ENCODE measurements around the gene PSMD11. TPM values are rescaled to one million over a fixed set of nuclear protein-coding genes. Genes with fewer than 3 reads are reported as not detected.

The PSMD11 gene
- polyA plus RNA-seq, 2 of the 4 experiments (the other 2 are of a cell fraction) = 195 to 228 TPM

DNA sequence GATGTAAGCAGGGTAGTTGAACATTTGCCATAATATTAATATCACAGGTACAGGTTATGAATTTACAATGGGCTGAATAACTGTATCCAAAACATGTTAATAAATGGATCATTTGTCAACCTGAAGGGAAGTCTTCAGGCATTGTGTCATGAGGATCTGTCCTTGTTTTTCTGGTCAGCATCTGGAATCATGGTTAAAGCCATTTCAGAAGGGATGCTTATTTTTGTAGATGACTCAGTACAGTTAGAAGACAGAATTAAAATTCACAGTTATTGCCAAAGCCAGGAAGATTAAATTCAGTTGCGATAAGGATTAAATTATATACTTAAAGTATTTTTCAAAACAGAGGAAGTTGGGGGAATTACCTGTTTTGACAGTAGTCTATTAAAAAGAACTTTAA is 8.0 kb downstream of the PSMD11 start:
- Histone ChIP-seq H3K9me3 (no peaks in the 10 kb centered on the region), H3K4me1 (peaks cover 2% of the 10 kb centered on the region; the same call in 2 of the 3 replicates), H3K27ac (no peak overlapping the region), H3K4me3 (no peak overlapping the region), H3K4me2 (no peak overlapping the region)
- no peak for TF ChIP-seq TP53 (CRISPR knock-in tag; IDR thresholded peaks at IDR 0.05)
- TF ChIP-seq FOXS1 (CRISPR knock-in tag; IDR thresholded peaks at IDR 0.05) = no peak
- no peak for TF ChIP-seq EP300 (IDR thresholded peaks at IDR 0.05)
- TF ChIP-seq BHLHE40 (IDR thresholded peaks at IDR 0.05; ENCODE audit: low read depth, low read length) = no peak
- no peak for TF ChIP-seq POLR2A (IDR thresholded peaks at IDR 0.05; ENCODE audit: low read length)
- TF ChIP-seq PHF8 (IDR thresholded peaks at IDR 0.05; ENCODE audit: borderline replicate concordance, low read depth) = no peak
- no peak for TF ChIP-seq RAD21 (conservative IDR thresholded peaks at IDR 0.05 in 1 of 2, IDR thresholded peaks at IDR 0.05 in 1 of 2)
- TF ChIP-seq, protein P1, sequence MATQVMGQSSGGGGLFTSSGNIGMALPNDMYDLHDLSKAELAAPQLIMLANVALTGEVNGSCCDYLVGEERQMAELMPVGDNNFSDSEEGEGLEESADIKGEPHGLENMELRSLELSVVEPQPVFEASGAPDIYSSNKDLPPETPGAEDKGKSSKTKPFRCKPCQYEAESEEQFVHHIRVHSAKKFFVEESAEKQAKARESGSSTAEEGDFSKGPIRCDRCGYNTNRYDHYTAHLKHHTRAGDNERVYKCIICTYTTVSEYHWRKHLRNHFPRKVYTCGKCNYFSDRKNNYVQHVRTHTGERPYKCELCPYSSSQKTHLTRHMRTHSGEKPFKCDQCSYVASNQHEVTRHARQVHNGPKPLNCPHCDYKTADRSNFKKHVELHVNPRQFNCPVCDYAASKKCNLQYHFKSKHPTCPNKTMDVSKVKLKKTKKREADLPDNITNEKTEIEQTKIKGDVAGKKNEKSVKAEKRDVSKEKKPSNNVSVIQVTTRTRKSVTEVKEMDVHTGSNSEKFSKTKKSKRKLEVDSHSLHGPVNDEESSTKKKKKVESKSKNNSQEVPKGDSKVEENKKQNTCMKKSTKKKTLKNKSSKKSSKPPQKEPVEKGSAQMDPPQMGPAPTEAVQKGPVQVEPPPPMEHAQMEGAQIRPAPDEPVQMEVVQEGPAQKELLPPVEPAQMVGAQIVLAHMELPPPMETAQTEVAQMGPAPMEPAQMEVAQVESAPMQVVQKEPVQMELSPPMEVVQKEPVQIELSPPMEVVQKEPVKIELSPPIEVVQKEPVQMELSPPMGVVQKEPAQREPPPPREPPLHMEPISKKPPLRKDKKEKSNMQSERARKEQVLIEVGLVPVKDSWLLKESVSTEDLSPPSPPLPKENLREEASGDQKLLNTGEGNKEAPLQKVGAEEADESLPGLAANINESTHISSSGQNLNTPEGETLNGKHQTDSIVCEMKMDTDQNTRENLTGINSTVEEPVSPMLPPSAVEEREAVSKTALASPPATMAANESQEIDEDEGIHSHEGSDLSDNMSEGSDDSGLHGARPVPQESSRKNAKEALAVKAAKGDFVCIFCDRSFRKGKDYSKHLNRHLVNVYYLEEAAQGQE (IDR thresholded peaks at IDR 0.05) = no peak
- TF ChIP-seq, protein P2, sequence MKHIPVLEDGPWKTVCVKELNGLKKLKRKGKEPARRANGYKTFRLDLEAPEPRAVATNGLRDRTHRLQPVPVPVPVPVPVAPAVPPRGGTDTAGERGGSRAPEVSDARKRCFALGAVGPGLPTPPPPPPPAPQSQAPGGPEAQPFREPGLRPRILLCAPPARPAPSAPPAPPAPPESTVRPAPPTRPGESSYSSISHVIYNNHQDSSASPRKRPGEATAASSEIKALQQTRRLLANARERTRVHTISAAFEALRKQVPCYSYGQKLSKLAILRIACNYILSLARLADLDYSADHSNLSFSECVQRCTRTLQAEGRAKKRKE (CRISPR knock-in tag; IDR thresholded peaks at IDR 0.05; ENCODE audit: low read depth) = no peak
- no peak for TF ChIP-seq POLR2AphosphoS2 (conservative IDR thresholded peaks at IDR 0.05; ENCODE audit: low read length)
- TF ChIP-seq EHF (CRISPR knock-in tag; IDR thresholded peaks at IDR 0.05) = no peak
- CTCF ChIA-PET = interaction anchor here (2.1 to 9.8 kb wide), 3 partner anchors 8 to 11 kb away, joined by 15 to 138 read pairs (median 21); partner anchors contain the start of gene PSMD11
- ATAC-seq (no peak), DNase-seq (ENCODE audit: low read depth in 1 of 2, low spot score in 1 of 2) (no peak), FAIRE-seq (peak; percentile 65)
- 92% methylated on average over 1 of the region's 1 CpG for WGBS (ENCODE audit: missing lambda C conversion rate)
- POLR2A ChIA-PET = no interaction called here

DNA sequence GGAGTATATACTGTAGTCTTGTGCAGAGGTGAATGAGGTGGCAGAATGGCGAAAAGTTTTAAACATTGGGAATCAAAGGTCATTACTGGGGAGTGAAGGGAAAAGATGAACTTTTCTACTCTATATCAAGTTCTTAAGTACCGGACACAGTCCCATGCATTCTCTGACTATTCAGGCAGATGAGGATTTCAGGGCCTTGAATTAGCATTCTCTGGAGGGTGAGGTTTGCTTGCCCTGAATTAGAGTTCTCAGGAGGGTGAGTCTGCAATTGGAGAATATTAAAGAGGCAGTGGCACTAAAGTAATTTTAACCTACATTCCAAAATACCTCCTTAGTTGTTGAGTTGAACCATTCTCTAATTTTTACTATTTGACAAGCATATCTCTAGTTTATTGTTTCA is 9.1 kb downstream of the PSMD11 start:
- TF ChIP-seq RCOR1 (IDR thresholded peaks at IDR 0.05; ENCODE audit: low read depth, low read length) (no peak), GATA3 (IDR thresholded peaks at IDR 0.05; ENCODE audit: borderline replicate concordance) (no peak), TP53 (CRISPR knock-in tag; IDR thresholded peaks at IDR 0.05) (no peak), FOSL2 (IDR thresholded peaks at IDR 0.05) (no peak), FOSL2 (CRISPR knock-in tag; IDR thresholded peaks at IDR 0.05) (no peak), EHF (CRISPR knock-in tag; IDR thresholded peaks at IDR 0.05) (no peak), CBX2 (IDR thresholded peaks at IDR 0.05; ENCODE audit: borderline replicate concordance, low read depth) (no peak), EHMT2 (IDR thresholded peaks at IDR 0.05; ENCODE audit: low read depth) (no peak)
- TF ChIP-seq, protein P3, sequence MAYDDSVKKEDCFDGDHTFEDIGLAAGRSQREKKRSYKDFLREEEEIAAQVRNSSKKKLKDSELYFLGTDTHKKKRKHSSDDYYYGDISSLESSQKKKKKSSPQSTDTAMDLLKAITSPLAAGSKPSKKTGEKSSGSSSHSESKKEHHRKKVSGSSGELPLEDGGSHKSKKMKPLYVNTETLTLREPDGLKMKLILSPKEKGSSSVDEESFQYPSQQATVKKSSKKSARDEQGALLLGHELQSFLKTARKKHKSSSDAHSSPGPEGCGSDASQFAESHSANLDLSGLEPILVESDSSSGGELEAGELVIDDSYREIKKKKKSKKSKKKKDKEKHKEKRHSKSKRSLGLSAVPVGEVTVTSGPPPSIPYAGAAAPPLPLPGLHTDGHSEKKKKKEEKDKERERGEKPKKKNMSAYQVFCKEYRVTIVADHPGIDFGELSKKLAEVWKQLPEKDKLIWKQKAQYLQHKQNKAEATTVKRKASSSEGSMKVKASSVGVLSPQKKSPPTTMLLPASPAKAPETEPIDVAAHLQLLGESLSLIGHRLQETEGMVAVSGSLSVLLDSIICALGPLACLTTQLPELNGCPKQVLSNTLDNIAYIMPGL (CRISPR knock-in tag; IDR thresholded peaks at IDR 0.05; ENCODE audit: borderline replicate concordance) = no peak
- TF ChIP-seq, protein P4, sequence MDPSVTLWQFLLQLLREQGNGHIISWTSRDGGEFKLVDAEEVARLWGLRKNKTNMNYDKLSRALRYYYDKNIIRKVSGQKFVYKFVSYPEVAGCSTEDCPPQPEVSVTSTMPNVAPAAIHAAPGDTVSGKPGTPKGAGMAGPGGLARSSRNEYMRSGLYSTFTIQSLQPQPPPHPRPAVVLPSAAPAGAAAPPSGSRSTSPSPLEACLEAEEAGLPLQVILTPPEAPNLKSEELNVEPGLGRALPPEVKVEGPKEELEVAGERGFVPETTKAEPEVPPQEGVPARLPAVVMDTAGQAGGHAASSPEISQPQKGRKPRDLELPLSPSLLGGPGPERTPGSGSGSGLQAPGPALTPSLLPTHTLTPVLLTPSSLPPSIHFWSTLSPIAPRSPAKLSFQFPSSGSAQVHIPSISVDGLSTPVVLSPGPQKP (IDR thresholded peaks at IDR 0.05; ENCODE audit: low read depth, low read length) = no peak
- TF ChIP-seq, protein P5, sequence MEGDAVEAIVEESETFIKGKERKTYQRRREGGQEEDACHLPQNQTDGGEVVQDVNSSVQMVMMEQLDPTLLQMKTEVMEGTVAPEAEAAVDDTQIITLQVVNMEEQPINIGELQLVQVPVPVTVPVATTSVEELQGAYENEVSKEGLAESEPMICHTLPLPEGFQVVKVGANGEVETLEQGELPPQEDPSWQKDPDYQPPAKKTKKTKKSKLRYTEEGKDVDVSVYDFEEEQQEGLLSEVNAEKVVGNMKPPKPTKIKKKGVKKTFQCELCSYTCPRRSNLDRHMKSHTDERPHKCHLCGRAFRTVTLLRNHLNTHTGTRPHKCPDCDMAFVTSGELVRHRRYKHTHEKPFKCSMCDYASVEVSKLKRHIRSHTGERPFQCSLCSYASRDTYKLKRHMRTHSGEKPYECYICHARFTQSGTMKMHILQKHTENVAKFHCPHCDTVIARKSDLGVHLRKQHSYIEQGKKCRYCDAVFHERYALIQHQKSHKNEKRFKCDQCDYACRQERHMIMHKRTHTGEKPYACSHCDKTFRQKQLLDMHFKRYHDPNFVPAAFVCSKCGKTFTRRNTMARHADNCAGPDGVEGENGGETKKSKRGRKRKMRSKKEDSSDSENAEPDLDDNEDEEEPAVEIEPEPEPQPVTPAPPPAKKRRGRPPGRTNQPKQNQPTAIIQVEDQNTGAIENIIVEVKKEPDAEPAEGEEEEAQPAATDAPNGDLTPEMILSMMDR (IDR thresholded peaks at IDR 0.05) = no peak
- 99% methylated on average over 2 of the region's 2 CpGs for WGBS (ENCODE audit: missing lambda C conversion rate)

More for the DNA sequence above, 9.1 kb downstream of the PSMD11 start:
- no peak overlapping the region for H3K4me2 ChIP-seq
- H3K4me3 ChIP-seq = no peak overlapping the region
- no peak overlapping the region for H3K27ac ChIP-seq
- ChIA-PET POLR2A (no interaction called here), CTCF (interaction anchor here (1.4 to 2.6 kb wide), 4 partner anchors 9 to 33 kb away, joined by 5 to 21 read pairs (median 11); partner anchors contain the start of genes CDK5R1 and PSMD11)
- ATAC-seq = no peak
- H3K4me1 ChIP-seq = no peaks in the 10 kb centered on the region
- DNase-seq (ENCODE audit: low read depth in 1 of 2, low spot score in 1 of 2) = no peak
- no peaks in the 10 kb centered on the region for H3K9me3 ChIP-seq
- no peak for FAIRE-seq

All from A549 (cell line).